GM19351 (cell line): ENCODE results near the gene RHBDF1.

Experiments
- ATAC-seq: cut with Tn5 transposase; IDR thresholded peaks from one replicate; pipeline ENCODE4 v1.9.1; 2021; ENCODE audit warnings: mild to moderate bottlenecking, moderate library complexity; ENCODE audit not compliant: unreplicated experiment

RHBDF1 gene

GRCh38 chr16:74747-75334, 2.4 kb upstream of the RHBDF1 start:
- no peak for ATAC-seq

GRCh38 chr16:74051-74746, 1.8 kb upstream of the RHBDF1 start:
- ATAC-seq, result no peak

GRCh38 chr16:71540-72401, 660 bp downstream of the RHBDF1 start:
- no peak for ATAC-seq

GRCh38 chr16:71210-71539, 1.3 kb downstream of the RHBDF1 start:
- ATAC-seq, result no peak

GRCh38 chr16:69181-69580, 3.2 kb downstream of the RHBDF1 start:
- no peak for ATAC-seq

GRCh38 chr16:67884-68789, 4.3 kb downstream of the RHBDF1 start:
- ATAC-seq, result no peak

- ATAC-seq, result no peak
Observed at GRCh38 chr16:67183-67791, 5.1 kb downstream of the RHBDF1 start.

- no peak for ATAC-seq
Observed at GRCh38 chr16:66309-67182, 5.9 kb downstream of the RHBDF1 start.

- peak; percentile 51 for ATAC-seq
Observed at GRCh38 chr16:65745-66144, 6.7 kb downstream of the RHBDF1 start.

GRCh38 chr16:64914-65255, 7.5 kb downstream of the RHBDF1 start:
- no peak for ATAC-seq

- no peak for ATAC-seq
Observed at GRCh38 chr16:63998-64913, 8.2 kb downstream of the RHBDF1 start.

GRCh38 chr16:63466-63865, 9.0 kb downstream of the RHBDF1 start:
- ATAC-seq, result no peak

- no peak for ATAC-seq
Observed at GRCh38 chr16:62968-63391, 9.5 kb downstream of the RHBDF1 start.

GRCh38 chr16:62283-62967, 10.0 kb downstream of the RHBDF1 start:
- ATAC-seq, result no peak

GRCh38 chr16:61879-62281, 10.6 kb downstream of the RHBDF1 start:
- no peak for ATAC-seq

GRCh38 chr16:60929-61878, 11.2 kb downstream of the RHBDF1 start:
- ATAC-seq, result no peak

- ATAC-seq, result no peak
Observed at GRCh38 chr16:60166-60565, 12.3 kb downstream of the RHBDF1 start.
